ENCODE results near the gene BTBD9. TPM values are rescaled to one million over a fixed set of nuclear protein-coding genes. Genes with fewer than 3 reads are reported as not detected.

BTBD9 gene
- total and polyA plus RNA-seq, 2 experiments from 2014 or later, result 13.0 to 17.0 TPM

DNA sequence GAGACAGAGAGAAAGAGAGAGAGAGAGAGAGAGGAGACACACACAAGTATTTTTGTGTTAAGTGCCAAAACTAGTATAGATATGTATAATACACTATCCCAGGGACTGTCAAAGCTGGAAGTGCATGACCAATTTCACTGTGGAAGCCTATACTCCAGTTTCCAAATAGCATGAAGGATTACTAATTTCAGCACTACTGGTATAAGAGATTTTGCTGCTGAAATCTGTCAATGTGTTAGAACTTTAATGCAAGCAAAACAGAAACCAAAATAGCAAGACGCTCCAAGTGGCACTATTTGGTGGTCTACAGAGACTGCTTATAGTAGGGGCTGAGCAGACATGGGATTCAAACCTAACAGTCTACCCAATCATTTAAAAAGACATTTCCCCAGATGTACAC lies 284.8 kb downstream of the BTBD9 start:
- no peak overlapping the region for H2AFZ ChIP-seq
- H3K36me3 ChIP-seq (replicated peaks; ENCODE audit: insufficient read depth, low read depth), result no peaks in the 10 kb centered on the region
- DNase-seq (ENCODE audit: low spot score), result no peak
- no peaks in the 10 kb centered on the region for H3K79me2 ChIP-seq
- H3K27ac ChIP-seq, result no peak overlapping the region
- TF ChIP-seq EZH2phosphoT487 (IDR thresholded peaks at IDR 0.05; ENCODE audit: low read depth, severe bottlenecking, unreplicated experiment), result no peak
- TF ChIP-seq EZH2 (IDR thresholded peaks at IDR 0.05; ENCODE audit: borderline replicate concordance), result no peak
- TF ChIP-seq, protein P1, sequence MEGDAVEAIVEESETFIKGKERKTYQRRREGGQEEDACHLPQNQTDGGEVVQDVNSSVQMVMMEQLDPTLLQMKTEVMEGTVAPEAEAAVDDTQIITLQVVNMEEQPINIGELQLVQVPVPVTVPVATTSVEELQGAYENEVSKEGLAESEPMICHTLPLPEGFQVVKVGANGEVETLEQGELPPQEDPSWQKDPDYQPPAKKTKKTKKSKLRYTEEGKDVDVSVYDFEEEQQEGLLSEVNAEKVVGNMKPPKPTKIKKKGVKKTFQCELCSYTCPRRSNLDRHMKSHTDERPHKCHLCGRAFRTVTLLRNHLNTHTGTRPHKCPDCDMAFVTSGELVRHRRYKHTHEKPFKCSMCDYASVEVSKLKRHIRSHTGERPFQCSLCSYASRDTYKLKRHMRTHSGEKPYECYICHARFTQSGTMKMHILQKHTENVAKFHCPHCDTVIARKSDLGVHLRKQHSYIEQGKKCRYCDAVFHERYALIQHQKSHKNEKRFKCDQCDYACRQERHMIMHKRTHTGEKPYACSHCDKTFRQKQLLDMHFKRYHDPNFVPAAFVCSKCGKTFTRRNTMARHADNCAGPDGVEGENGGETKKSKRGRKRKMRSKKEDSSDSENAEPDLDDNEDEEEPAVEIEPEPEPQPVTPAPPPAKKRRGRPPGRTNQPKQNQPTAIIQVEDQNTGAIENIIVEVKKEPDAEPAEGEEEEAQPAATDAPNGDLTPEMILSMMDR (IDR thresholded peaks at IDR 0.05; ENCODE audit: poor library complexity), result no peak
- no peaks in the 10 kb centered on the region for H3K9me3 ChIP-seq (ENCODE audit: low read depth)
- WGBS (ENCODE audit: low lambda C conversion rate, missing lambda C conversion rate), result 89% methylated on average over 1 of the region's 1 CpG
- H3K4me3 ChIP-seq, result no peak overlapping the region
- peaks cover 11% of the 10 kb centered on the region for H3K4me1 ChIP-seq (ENCODE audit: insufficient read depth)
- H3K4me2 ChIP-seq, result no peak overlapping the region
- H3K27me3 ChIP-seq, result no peaks in the 10 kb centered on the region
- H3K9me2 ChIP-seq (replicated peaks; ENCODE audit: insufficient read depth), result no peaks in the 10 kb centered on the region
- H4K20me1 ChIP-seq (ENCODE audit: insufficient read depth, poor library complexity, severe bottlenecking), result no peaks in the 10 kb centered on the region

DNA sequence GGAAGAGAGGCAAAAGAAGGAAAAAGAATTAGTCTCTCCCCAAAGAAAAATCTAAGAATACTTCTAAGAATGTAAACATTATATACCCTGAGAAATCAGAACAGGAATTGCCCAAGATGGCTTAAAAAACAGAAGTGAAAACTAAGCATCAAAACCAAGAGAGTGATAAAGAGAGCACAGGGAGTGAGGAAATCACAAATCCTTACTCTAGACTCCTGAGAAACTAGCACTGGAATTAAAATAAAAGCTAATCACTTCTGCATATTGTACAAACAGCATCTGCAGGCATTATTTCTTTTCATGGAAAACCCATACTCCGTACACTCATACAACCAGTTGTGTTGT lies 285.7 kb downstream of the BTBD9 start:
- no peaks in the 10 kb centered on the region for H3K9me3 ChIP-seq (ENCODE audit: low read depth)

DNA sequence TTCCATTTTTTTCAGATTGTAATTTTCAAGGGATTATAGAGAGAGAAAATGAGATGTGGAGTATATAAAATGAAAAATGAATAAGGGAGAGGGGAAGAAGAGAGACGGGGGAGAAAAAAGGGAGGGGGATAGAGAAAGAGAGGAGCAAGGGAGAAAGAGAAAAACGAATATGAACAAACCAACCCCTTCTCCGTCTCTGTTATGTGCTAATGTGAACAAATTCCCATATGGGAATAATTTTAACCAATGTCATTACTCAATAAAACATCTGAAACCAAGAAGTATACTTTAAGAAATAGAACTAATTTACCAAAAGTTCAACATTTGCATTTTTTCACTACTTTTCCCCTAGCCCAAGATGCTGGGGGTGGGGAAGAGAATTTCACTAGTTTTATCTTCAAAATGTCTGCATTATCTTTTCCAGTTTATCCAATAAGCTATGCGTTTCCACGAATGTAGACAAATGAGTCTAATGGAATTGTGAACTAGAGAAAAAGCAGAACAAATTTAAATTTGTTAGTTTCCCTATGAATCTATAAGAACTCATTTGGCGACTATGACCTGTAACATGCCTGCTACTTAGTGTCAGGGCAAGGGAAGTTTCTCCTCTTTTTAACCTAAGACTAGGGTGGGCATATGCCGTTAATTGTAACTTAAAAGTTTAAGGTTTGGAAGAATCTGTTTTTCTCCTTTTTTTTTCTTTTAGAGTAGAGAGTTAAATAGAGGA lies 286.3 kb downstream of the BTBD9 start:
- Histone ChIP-seq H3K9me3 (ENCODE audit: low read depth) (no peaks in the 10 kb centered on the region), H3K27ac (peak overlapping the region; percentile 17), H3K4me1 (ENCODE audit: insufficient read depth) (peaks cover 11% of the 10 kb centered on the region), H3K4me3 (no peak overlapping the region), H3K27me3 (no peaks in the 10 kb centered on the region), H3K9me2 (replicated peaks; ENCODE audit: insufficient read depth) (no peaks in the 10 kb centered on the region), H3K79me2 (no peaks in the 10 kb centered on the region), H2AFZ (no peak overlapping the region), H3K4me2 (no peak overlapping the region), H3K36me3 (replicated peaks; ENCODE audit: insufficient read depth, low read depth) (no peaks in the 10 kb centered on the region), H4K20me1 (ENCODE audit: insufficient read depth, poor library complexity, severe bottlenecking) (no peaks in the 10 kb centered on the region)
- TF ChIP-seq EZH2 (IDR thresholded peaks at IDR 0.05; ENCODE audit: borderline replicate concordance), result no peak
- TF ChIP-seq, protein P1 (IDR thresholded peaks at IDR 0.05; ENCODE audit: poor library complexity), result no peak
- TF ChIP-seq EZH2phosphoT487 (IDR thresholded peaks at IDR 0.05; ENCODE audit: low read depth, severe bottlenecking, unreplicated experiment), result no peak
- no peak for DNase-seq (ENCODE audit: low spot score)
- WGBS (ENCODE audit: low lambda C conversion rate, missing lambda C conversion rate), result 69% methylated on average over 7 of the region's 7 CpGs

More for the DNA sequence above, 285.7 kb downstream of the BTBD9 start:
- no peaks in the 10 kb centered on the region for H3K36me3 ChIP-seq (replicated peaks; ENCODE audit: insufficient read depth, low read depth)
- no peaks in the 10 kb centered on the region for H3K27me3 ChIP-seq
- no peak overlapping the region for H2AFZ ChIP-seq
- H3K27ac ChIP-seq, result peak overlapping the region; percentile 17
- no peaks in the 10 kb centered on the region for H3K79me2 ChIP-seq
- WGBS (ENCODE audit: low lambda C conversion rate, missing lambda C conversion rate), result 92% methylated on average over 1 of the region's 1 CpG
- no peak for TF ChIP-seq EZH2 (IDR thresholded peaks at IDR 0.05; ENCODE audit: borderline replicate concordance)
- TF ChIP-seq, protein P1 (IDR thresholded peaks at IDR 0.05; ENCODE audit: poor library complexity), result no peak
- TF ChIP-seq EZH2phosphoT487 (IDR thresholded peaks at IDR 0.05; ENCODE audit: low read depth, severe bottlenecking, unreplicated experiment), result no peak
- no peak for DNase-seq (ENCODE audit: low spot score)
- H4K20me1 ChIP-seq (ENCODE audit: insufficient read depth, poor library complexity, severe bottlenecking), result no peaks in the 10 kb centered on the region
- H3K9me2 ChIP-seq (replicated peaks; ENCODE audit: insufficient read depth), result no peaks in the 10 kb centered on the region
- H3K4me1 ChIP-seq (ENCODE audit: insufficient read depth), result peaks cover 11% of the 10 kb centered on the region
- no peak overlapping the region for H3K4me3 ChIP-seq
- H3K4me2 ChIP-seq, result no peak overlapping the region

Measured in hepatocyte (in vitro differentiated cells).